Measurements from ENCODE around the gene MYO16.
A peak's percentile ranks its signal among the peaks of the same experiment; 100 is the strongest.

The MYO16 gene

DNA sequence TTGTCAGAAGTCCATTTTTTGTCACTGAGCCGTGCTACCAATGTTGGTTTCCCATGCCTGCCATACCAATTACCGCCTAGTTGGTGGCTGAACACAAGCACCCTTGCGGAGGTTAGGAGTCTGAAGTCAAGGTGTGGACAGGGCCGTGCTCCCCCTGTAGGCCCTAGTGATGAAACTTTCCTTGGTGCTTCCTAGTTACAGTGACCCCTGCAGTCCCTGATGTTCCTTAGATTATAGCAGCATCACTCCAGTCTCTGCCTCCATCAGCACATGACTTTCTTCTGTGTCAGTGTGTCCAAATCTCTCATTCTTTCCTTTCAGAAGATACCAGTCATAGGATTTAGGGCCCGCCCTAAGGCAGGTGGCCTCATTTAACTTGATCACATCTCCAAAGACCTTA is 99.0 kb downstream of the MYO16 start:
- H3K4me3 ChIP-seq (ENCODE audit: low read depth, low read length) = no peak overlapping the region
- peaks cover 24% of the 10 kb centered on the region for H3K27me3 ChIP-seq
- H3K36me3 ChIP-seq = no peaks in the 10 kb centered on the region
- H3K9me3 ChIP-seq = no peaks in the 10 kb centered on the region
- no peaks in the 10 kb centered on the region for H3K4me1 ChIP-seq
- DNase-seq = peak; percentile 14
- TF ChIP-seq, protein P1, sequence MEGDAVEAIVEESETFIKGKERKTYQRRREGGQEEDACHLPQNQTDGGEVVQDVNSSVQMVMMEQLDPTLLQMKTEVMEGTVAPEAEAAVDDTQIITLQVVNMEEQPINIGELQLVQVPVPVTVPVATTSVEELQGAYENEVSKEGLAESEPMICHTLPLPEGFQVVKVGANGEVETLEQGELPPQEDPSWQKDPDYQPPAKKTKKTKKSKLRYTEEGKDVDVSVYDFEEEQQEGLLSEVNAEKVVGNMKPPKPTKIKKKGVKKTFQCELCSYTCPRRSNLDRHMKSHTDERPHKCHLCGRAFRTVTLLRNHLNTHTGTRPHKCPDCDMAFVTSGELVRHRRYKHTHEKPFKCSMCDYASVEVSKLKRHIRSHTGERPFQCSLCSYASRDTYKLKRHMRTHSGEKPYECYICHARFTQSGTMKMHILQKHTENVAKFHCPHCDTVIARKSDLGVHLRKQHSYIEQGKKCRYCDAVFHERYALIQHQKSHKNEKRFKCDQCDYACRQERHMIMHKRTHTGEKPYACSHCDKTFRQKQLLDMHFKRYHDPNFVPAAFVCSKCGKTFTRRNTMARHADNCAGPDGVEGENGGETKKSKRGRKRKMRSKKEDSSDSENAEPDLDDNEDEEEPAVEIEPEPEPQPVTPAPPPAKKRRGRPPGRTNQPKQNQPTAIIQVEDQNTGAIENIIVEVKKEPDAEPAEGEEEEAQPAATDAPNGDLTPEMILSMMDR (IDR thresholded peaks at IDR 0.05; ENCODE audit: low read depth, low read length) = peak; percentile 63

DNA sequence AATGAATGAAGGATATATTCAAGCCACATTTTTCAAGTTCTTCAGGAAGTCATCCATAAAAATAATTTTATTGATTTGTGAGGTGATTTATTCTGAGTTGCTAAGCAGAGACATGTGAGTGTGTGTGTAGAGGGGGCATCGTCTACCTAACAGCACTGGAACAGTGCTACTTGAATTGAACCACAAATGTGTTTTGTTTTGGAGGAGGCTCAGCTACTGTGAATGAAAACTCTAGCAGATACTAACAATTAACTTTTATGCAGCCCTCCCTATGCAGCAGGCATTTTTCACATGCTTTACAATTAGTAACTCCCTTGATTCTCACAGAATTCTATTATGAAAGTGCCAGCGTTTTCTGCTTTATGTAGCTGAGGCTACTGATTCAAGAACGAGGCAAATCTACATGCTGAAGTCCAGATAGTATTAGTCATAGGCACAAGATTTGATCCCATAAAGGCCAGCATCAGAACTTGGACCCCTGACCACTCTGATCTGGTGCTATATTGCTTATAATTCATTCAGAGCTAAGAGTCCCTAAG is 103.7 kb downstream of the MYO16 start:
- Histone ChIP-seq H3K27me3 (peaks cover 13% of the 10 kb centered on the region), H3K9me3 (no peaks in the 10 kb centered on the region), H3K4me1 (no peaks in the 10 kb centered on the region), H3K4me3 (ENCODE audit: low read depth, low read length) (no peak overlapping the region), H3K36me3 (no peaks in the 10 kb centered on the region)
- no peak for DNase-seq
- TF ChIP-seq, protein P1 (IDR thresholded peaks at IDR 0.05; ENCODE audit: low read depth, low read length) = no peak

DNA sequence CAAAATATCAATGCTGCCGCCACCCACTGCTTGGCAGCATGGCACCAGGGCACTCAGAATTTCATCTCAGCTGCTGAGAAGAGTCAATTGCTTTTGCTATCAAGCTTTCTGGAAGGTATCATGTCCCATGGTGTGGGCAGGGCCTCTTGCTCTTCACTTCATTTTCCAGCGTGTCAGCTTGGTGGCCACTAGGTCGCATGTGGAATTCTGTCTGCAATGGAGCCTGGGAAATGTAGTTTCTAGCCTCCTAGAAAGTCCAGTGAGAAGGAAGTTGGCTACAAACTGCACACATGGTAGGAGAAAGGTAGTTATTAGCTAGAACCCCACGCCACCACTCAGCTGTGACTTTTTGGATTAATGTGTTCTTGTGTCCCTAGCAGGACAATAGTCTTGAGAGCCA is 105.3 kb downstream of the MYO16 start:
- no peaks in the 10 kb centered on the region for H3K36me3 ChIP-seq
- no peak for DNase-seq
- H3K9me3 ChIP-seq = no peaks in the 10 kb centered on the region
- H3K27me3 ChIP-seq = peaks cover 9% of the 10 kb centered on the region
- TF ChIP-seq, protein P1 (IDR thresholded peaks at IDR 0.05; ENCODE audit: low read depth, low read length) = no peak
- H3K4me3 ChIP-seq (ENCODE audit: low read depth, low read length) = no peak overlapping the region
- H3K4me1 ChIP-seq = no peaks in the 10 kb centered on the region

DNA sequence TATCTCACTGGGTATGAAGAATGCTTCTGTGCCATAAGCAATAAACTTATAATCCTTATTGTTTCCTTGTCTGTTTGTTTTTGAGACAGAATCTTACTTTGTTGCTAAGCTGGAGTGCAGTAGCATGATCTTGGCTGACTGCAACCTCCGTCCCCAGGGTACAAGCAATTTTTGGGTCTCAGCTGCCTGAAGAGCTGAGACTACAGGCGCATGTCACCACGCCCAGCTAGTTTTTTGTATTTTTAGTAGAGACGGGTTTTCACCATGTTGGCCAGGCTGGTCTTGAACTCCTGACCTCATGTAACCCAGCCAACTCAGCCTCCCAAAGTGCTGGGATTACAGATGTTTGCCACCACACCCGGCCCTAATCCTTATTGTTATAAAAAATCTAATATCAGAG is 112.5 kb downstream of the MYO16 start:
- TF ChIP-seq, protein P1 (IDR thresholded peaks at IDR 0.05; ENCODE audit: low read depth, low read length) = no peak
- no peak for DNase-seq
- no peaks in the 10 kb centered on the region for H3K9me3 ChIP-seq
- H3K4me3 ChIP-seq (ENCODE audit: low read depth, low read length) = no peak overlapping the region
- H3K36me3 ChIP-seq = no peaks in the 10 kb centered on the region
- H3K27me3 ChIP-seq = peaks cover 3% of the 10 kb centered on the region; the same call in 1 of the 2 replicates
- no peaks in the 10 kb centered on the region for H3K4me1 ChIP-seq

DNA sequence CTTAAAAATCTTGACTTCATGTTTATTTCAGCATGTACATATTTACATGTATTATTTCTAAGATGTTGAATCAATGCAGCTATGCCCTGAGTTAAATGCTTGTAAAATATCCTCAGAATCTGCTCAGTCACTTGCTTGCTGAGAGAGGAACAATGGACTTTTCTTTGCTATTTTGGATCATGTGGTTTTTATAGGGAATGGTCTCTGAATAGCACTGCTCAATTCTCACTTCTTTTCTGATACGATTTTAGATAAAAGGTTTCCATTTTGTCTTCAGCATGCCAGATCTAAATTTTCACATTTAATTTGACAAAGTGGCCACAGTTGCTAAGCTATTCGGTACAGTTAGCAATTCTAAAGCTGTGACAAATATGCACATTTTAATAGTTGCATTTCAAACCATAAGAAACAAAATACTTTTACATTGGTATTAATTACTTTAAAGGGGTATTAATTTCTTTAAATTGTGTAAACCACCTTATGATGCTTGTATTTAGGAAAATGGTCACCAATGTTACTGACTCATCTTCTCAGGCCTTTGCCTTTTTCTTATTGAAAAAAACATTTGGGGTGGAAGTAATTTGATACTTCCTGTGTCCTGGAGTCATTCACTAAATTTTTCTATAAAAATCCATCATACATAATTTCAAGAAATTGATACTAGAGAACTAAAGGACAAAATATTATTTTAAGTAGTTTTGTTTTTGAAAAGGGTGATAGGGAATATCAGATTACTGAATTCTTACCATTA is 113.5 kb downstream of the MYO16 start:
- TF ChIP-seq, protein P1 (IDR thresholded peaks at IDR 0.05; ENCODE audit: low read depth, low read length) = no peak
- no peaks in the 10 kb centered on the region for H3K9me3 ChIP-seq
- no peak overlapping the region for H3K4me3 ChIP-seq (ENCODE audit: low read depth, low read length)
- H3K36me3 ChIP-seq = no peaks in the 10 kb centered on the region
- H3K27me3 ChIP-seq = peaks cover 4% of the 10 kb centered on the region; the same call in 1 of the 2 replicates
- DNase-seq = no peak
- no peaks in the 10 kb centered on the region for H3K4me1 ChIP-seq

DNA sequence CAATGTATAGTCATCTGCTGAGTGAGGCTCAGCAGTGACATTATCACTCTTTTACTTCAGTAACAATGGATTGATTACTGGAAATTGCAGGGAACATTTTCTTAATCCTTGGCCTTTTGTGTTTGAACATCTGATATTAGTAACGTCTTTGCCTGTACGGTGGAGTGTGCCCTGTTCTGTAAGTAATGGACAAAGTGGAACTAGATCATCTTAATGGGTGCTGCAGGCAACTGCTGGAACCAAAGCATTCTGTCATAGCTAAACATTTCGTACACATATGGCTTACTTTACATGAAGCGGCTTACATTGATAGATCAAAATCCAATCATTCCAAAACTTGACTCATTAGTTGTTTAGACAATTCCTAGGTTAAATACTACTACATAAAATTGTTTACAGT is 114.1 kb downstream of the MYO16 start:
- no peaks in the 10 kb centered on the region for H3K9me3 ChIP-seq
- no peak overlapping the region for H3K4me3 ChIP-seq (ENCODE audit: low read depth, low read length)
- TF ChIP-seq, protein P1 (IDR thresholded peaks at IDR 0.05; ENCODE audit: low read depth, low read length) = no peak
- peaks cover 4% of the 10 kb centered on the region; the same call in 1 of the 2 replicates for H3K27me3 ChIP-seq
- no peak for DNase-seq
- no peaks in the 10 kb centered on the region for H3K36me3 ChIP-seq
- H3K4me1 ChIP-seq = no peaks in the 10 kb centered on the region

Data from BE2C (cell line).